ENCODE measurements around the gene SLC9A3. TPM values are rescaled to one million over a fixed set of nuclear protein-coding genes. Genes with fewer than 3 reads are reported as not detected.

Gene SLC9A3
- total RNA-seq, 1 experiment from 2014 or later: 1.5 TPM

DNA sequence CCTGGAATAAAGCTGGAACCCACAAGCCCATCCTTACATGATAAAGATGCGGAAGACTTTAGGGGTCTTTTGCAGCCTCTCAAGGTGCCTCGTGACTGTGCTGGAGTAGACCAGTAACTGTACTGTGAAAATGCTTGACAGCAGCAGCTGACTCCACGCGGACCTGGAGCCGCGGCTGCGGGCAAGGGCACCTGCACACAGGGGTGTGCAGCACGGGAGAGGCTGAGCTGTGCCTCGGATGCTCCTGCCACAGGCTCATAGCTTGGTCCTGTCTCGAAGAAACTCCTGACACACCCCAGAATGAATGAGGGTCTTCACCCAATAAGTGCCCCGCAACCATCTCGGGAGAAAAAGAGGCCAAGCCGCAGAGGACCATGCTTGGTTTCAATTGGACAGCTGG, 47.5 kb upstream of the SLC9A3 start:
- POLR2A ChIA-PET: no interaction called here
- CTCF ChIA-PET: no interaction called here
- no peaks in the 10 kb centered on the region for H3K27me3 ChIP-seq (ENCODE audit: insufficient read depth, low read length)
- BruUV-seq (replicated peaks): no TSS peak
- H3K4me2 ChIP-seq (ENCODE audit: low read length): no peak overlapping the region
- no peaks in the 10 kb centered on the region for H4K20me1 ChIP-seq (ENCODE audit: insufficient read depth)
- H3K9me2 ChIP-seq (ENCODE audit: insufficient read depth): no peaks in the 10 kb centered on the region
- H3K79me2 ChIP-seq (ENCODE audit: insufficient read depth, low read length): no peaks in the 10 kb centered on the region
- DNase-seq (ENCODE audit: low read depth, low spot score): no peak
- no peak overlapping the region for H3K4me3 ChIP-seq (replicated peaks in 1 of 2; ENCODE audit: low read depth in 1 of 2, low read length in 2 of 2)
- intact Hi-C loops (cut with micrococcal nuclease): no loop called here
- no peaks in the 10 kb centered on the region for H3K4me1 ChIP-seq (ENCODE audit: control insufficient read depth in 1 of 2, insufficient read depth in 2 of 2, low read length in 2 of 2)
- RAD21 ChIA-PET (ENCODE audit: low non-redundant PET in 1 of 2, low total read pairs in 2 of 2, uncharacterized antibody in 2 of 2, unreplicated experiment in 2 of 2): no interaction called here
- no peak overlapping the region for H3K27ac ChIP-seq (ENCODE audit: low read depth, low read length)
- no peak overlapping the region for H2AFZ ChIP-seq (ENCODE audit: low read depth, low read length, poor library complexity, severe bottlenecking)
- TF ChIP-seq CBX3 (IDR thresholded peaks at IDR 0.05; ENCODE audit: low read depth) (no peak), SIN3A (IDR thresholded peaks at IDR 0.05; ENCODE audit: low read depth) (no peak), SRF (IDR thresholded peaks at IDR 0.05; ENCODE audit: low read depth) (no peak), POLR2A (IDR thresholded peaks at IDR 0.05; ENCODE audit: borderline replicate concordance, extremely low read depth, insufficient read depth, insufficient read length) (no peak)
- no peak overlapping the region for H3K9ac ChIP-seq (ENCODE audit: low read length)
- no peak for ATAC-seq
- no peaks in the 10 kb centered on the region for H3K36me3 ChIP-seq (ENCODE audit: control insufficient read depth in 1 of 2, insufficient read depth in 2 of 2, low read length in 2 of 2)
- H3K9me3 ChIP-seq (ENCODE audit: control insufficient read depth in 1 of 2, insufficient read depth in 1 of 2, low read depth in 1 of 2, low read length in 2 of 2): peaks cover 4 to 12% of the 10 kb centered on the region in 2 experiments; a peak in 2 of 4 replicates

DNA sequence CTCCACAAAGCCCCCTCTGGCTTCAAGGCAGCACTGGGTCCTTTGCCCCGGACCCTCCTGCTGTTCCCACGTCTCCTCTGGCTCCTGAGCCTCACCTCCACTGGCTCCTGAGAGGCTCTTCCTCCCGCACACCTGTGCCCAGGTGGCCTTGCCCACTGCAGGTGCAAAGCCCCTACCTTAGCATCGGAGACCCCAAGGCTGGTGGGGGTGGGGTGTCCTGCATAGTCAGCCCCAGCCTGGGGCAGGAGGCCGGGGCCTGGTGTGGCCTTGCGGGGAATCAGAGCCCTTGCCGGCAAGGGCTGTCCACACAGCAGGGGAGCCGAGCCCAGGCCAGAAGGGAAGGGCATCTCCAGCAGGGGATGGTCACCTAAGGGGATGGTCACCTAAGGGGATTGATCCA, 46.6 kb upstream of the SLC9A3 start:
- ChIA-PET CTCF (no interaction called here), RAD21 (ENCODE audit: low non-redundant PET in 1 of 2, low total read pairs in 2 of 2, uncharacterized antibody in 2 of 2, unreplicated experiment in 2 of 2) (no interaction called here), POLR2A (no interaction called here)
- H3K9me3 ChIP-seq (ENCODE audit: control insufficient read depth in 1 of 2, insufficient read depth in 1 of 2, low read depth in 1 of 2, low read length in 2 of 2): peaks cover 0 to 4% of the 10 kb centered on the region in 2 experiments; a peak in 1 of 4 replicates
- H3K27ac ChIP-seq (ENCODE audit: low read depth, low read length): no peak overlapping the region
- no peaks in the 10 kb centered on the region for H4K20me1 ChIP-seq (ENCODE audit: insufficient read depth)
- no TSS peak for BruUV-seq (replicated peaks)
- no peaks in the 10 kb centered on the region for H3K4me1 ChIP-seq (ENCODE audit: control insufficient read depth in 1 of 2, insufficient read depth in 2 of 2, low read length in 2 of 2)
- ATAC-seq (no peak), DNase-seq (ENCODE audit: low read depth, low spot score) (no peak)
- H3K79me2 ChIP-seq (ENCODE audit: insufficient read depth, low read length): no peaks in the 10 kb centered on the region
- no peaks in the 10 kb centered on the region for H3K36me3 ChIP-seq (ENCODE audit: control insufficient read depth in 1 of 2, insufficient read depth in 2 of 2, low read length in 2 of 2)
- TF ChIP-seq, protein P1, sequence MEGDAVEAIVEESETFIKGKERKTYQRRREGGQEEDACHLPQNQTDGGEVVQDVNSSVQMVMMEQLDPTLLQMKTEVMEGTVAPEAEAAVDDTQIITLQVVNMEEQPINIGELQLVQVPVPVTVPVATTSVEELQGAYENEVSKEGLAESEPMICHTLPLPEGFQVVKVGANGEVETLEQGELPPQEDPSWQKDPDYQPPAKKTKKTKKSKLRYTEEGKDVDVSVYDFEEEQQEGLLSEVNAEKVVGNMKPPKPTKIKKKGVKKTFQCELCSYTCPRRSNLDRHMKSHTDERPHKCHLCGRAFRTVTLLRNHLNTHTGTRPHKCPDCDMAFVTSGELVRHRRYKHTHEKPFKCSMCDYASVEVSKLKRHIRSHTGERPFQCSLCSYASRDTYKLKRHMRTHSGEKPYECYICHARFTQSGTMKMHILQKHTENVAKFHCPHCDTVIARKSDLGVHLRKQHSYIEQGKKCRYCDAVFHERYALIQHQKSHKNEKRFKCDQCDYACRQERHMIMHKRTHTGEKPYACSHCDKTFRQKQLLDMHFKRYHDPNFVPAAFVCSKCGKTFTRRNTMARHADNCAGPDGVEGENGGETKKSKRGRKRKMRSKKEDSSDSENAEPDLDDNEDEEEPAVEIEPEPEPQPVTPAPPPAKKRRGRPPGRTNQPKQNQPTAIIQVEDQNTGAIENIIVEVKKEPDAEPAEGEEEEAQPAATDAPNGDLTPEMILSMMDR (IDR thresholded peaks at IDR 0.05 in 2 of 3, conservative IDR thresholded peaks at IDR 0.05 in 1 of 3; ENCODE audit: borderline replicate concordance in 1 of 3, insufficient read depth in 1 of 3, low read depth in 2 of 3, low read length in 2 of 3): no peak
- TF ChIP-seq ZFX (IDR thresholded peaks at IDR 0.05) (no peak), ZNF274 (IDR thresholded peaks at IDR 0.05; ENCODE audit: low read depth, low read length) (no peak), FOSL1 (IDR thresholded peaks at IDR 0.05; ENCODE audit: low read depth) (no peak), TCF7L2 (IDR thresholded peaks at IDR 0.05; ENCODE audit: borderline replicate concordance, extremely low read depth, insufficient read depth, insufficient read length) (no peak), EZH2 (IDR thresholded peaks at IDR 0.05) (no peak), SP1 (IDR thresholded peaks at IDR 0.05; ENCODE audit: low read depth) (no peak), POLR2AphosphoS5 (IDR thresholded peaks at IDR 0.05; ENCODE audit: low read depth, low read length) (no peak), JUND (IDR thresholded peaks at IDR 0.05) (no peak), YY1 (IDR thresholded peaks at IDR 0.05; ENCODE audit: extremely low read depth, insufficient replicate concordance, low read depth, low read length) (no peak), ELF1 (IDR thresholded peaks at IDR 0.05; ENCODE audit: borderline replicate concordance, low read depth) (no peak), CBX3 (IDR thresholded peaks at IDR 0.05; ENCODE audit: low read depth) (no peak)
- TF ChIP-seq, protein P2, sequence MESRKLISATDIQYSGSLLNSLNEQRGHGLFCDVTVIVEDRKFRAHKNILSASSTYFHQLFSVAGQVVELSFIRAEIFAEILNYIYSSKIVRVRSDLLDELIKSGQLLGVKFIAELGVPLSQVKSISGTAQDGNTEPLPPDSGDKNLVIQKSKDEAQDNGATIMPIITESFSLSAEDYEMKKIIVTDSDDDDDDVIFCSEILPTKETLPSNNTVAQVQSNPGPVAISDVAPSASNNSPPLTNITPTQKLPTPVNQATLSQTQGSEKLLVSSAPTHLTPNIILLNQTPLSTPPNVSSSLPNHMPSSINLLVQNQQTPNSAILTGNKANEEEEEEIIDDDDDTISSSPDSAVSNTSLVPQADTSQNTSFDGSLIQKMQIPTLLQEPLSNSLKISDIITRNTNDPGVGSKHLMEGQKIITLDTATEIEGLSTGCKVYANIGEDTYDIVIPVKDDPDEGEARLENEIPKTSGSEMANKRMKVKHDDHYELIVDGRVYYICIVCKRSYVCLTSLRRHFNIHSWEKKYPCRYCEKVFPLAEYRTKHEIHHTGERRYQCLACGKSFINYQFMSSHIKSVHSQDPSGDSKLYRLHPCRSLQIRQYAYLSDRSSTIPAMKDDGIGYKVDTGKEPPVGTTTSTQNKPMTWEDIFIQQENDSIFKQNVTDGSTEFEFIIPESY (IDR thresholded peaks at IDR 0.05; ENCODE audit: extremely low read depth, insufficient replicate concordance, low read length): no peak
- TF ChIP-seq, protein P3, sequence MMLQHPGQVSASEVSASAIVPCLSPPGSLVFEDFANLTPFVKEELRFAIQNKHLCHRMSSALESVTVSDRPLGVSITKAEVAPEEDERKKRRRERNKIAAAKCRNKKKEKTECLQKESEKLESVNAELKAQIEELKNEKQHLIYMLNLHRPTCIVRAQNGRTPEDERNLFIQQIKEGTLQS (IDR thresholded peaks at IDR 0.05): no peak
- TF ChIP-seq, protein P4, sequence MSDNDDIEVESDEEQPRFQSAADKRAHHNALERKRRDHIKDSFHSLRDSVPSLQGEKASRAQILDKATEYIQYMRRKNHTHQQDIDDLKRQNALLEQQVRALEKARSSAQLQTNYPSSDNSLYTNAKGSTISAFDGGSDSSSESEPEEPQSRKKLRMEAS (IDR thresholded peaks at IDR 0.05): no peak
- no peaks in the 10 kb centered on the region for H3K9me2 ChIP-seq (ENCODE audit: insufficient read depth)
- intact Hi-C loops (cut with micrococcal nuclease): no loop called here
- H3K9ac ChIP-seq (ENCODE audit: low read length): no peak overlapping the region
- H2AFZ ChIP-seq (ENCODE audit: low read depth, low read length, poor library complexity, severe bottlenecking): no peak overlapping the region
- no peak overlapping the region for H3K4me3 ChIP-seq (replicated peaks in 1 of 2; ENCODE audit: low read depth in 1 of 2, low read length in 2 of 2)
- no peak overlapping the region for H3K4me2 ChIP-seq (ENCODE audit: low read length)
- H3K27me3 ChIP-seq (ENCODE audit: insufficient read depth, low read length): no peaks in the 10 kb centered on the region
